GM19099 (cell line): ENCODE measurements around the gene LAMP2.

Experiments used
- POLR2A ChIP-seq: IDR thresholded peaks from 3 replicates; pipeline ENCODE4 v1.6.1; 2011; ENCODE audit warnings: low read depth; ENCODE audit not compliant: insufficient read length; ENCODE audit errors: extremely low read depth

Gene LAMP2

DNA sequence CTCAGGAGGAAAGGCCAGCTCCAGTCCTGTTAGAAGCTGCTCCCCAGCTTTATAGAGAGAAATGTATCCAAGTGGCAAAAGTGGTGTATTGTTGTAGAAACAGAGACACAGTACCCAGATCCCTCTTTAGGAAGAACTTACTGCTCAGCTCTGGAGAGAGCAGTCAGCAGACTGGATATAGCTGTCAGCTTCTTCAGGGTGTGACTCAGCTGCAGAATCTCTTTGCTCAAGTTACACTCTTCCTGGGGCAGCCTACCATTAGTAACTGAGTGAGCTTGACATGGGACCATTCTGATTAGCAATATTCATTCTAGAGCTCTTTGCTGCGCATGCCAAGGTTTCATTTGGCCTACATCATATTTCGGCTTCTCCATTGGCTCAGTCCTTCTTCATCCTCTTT lies 66.7 kb downstream of the LAMP2 start:
- TF ChIP-seq POLR2A = no peak

GRCh38 chrX:120401301-120401700 lies 67.8 kb downstream of the LAMP2 start:
- TF ChIP-seq POLR2A = no peak

- TF ChIP-seq POLR2A = no peak
Observed at GRCh38 chrX:120380699-120381098, 88.4 kb downstream of the LAMP2 start.

DNA sequence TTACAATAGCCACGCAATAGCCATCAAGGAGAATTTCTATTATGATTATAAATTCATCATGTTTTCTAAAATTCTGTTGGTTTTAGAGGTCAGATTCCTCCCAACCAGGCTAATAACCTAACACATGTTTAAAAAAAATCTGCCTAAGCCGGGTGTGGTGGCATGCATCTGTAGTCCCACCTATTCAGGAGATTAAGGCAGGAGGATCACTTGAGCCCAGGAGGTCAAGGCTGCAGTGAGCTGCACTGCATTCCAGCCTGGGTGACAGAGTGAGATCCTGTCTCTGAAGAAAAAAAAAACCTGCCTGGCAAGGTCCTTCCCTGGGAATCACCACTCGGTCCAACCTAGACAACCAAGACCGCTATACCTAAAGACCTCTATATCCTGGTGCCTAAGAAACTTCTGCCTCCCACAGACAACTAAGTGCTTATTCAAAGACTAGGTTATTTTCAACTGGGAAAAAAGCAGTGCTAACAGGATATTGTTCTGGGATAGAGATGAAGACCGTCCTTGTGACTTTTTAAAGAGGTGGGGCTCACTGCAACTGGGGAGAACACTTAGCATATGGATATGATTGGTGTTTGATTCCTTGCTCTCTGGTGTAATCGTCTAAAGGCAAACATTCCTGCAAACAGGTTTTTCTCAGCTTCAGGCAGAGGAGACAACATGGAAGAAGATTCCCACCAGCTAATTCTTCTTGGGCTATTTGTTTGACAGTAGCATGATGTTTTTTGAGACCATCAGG lies 89.0 kb downstream of the LAMP2 start:
- no peak for TF ChIP-seq POLR2A

- no peak for TF ChIP-seq POLR2A
Observed at GRCh38 chrX:120378570-120378969, 90.5 kb downstream of the LAMP2 start.
